Daoy (cell line): Measurements from ENCODE around the gene ALX4. TPM values are rescaled to one million over a fixed set of nuclear protein-coding genes. Genes with fewer than 3 reads are reported as not detected.

Source experiments
- DNase-seq: peaks from one replicate; pipeline ENCODE4 v3.0.0-alpha.2; 2015; ENCODE audit warnings: low read depth
- total RNA-seq: library from RNA; depleted of rRNA; stranded (reverse); fragments of >200 nt; shearing (Covaris generic); gene quantifications from 2 replicates; pipeline ENCODE4 v1.2.3, GENCODE V29; 2014

Gene ALX4
- total RNA-seq, 1 experiment from 2014 or later = 1.5 TPM

- DNase-seq = peak; percentile 72
Observed at GRCh38 chr11:44315947-44316658, 6.2 kb upstream of the ALX4 start.

DNA sequence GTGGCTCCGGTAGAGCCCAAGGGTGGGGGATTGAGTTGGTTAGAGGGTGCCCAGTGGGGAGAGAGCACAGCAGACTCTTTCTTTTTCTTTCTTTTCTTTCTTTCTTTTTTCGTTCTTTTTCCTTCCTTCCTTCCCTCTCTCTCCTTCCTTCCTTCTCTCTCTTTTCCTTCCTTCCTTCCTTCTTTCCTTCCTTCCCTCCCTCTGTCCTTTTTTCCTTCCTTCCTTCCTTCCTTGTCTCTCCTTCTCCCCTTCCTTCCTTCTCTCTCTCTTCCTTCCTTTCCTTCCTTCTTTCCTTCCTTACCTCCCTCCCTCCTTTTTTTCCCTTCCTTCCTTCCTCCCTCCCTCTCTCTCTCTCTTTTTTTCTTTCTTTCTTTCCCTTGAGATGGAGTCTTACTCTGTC, 4.8 kb upstream of the ALX4 start:
- no peak for DNase-seq

GRCh38 chr11:44313761-44314489, 4.0 kb upstream of the ALX4 start:
- DNase-seq = no peak

GRCh38 chr11:44312876-44313275, 2.9 kb upstream of the ALX4 start:
- DNase-seq = no peak

GRCh38 chr11:44311339-44312261, 1.7 kb upstream of the ALX4 start:
- no peak for DNase-seq

DNA sequence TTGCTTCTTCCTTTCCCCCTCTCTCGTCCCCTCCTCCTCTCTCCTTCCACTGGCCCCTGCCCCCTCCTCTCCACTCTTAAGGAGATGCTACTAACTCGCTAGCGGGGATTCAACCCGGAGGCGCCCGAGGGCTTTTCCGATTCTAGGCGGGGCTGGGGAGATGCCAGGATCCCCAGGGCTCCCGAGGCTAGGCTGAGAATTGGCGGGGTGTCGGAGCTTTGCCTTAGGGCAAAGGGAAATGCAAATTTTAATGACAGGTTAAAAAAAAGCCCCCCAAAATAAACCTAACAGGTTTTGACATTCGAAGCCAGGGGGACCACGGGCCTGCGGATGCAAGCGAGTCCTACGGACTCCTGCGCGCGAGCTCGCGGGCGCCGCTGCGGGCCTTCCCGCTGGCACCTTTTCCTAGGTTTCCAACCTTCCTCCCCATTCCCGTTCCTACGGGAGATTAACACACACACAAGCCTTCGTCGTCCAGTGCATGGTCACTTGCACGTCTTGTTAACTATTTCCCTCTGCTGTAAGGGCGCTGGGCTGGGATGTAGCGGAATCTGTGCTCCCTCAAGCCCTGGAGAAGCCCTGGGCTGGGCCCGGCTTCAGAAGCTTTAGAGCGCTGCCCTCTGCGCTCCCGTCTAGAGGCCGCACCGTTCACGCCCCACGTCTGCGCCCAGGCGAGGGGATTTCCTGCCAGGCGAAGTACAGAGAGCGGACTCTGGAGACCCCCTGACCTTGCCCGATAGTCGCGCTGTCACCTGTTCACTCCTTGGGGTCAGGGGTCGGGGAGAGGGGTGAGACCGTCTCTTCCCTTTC, 729 bp upstream of the ALX4 start:
- no peak for DNase-seq

DNA sequence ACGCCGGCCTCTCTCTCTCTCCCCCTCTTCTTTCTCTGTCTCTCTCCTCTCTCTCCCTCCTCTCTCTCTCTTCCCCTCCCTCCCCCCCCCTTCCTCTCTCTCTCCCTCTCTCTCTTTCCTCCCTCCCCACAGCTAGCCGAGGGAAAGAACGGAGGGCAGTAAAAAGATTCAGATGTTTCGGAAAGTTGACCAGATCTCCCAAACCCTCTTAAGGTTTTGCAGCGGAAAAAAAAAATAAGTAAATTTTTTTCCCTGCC, 195 bp upstream of the ALX4 start:
- no peak for DNase-seq

GRCh38 chr11:44308923-44309477, 939 bp downstream of the ALX4 start:
- no peak for DNase-seq

GRCh38 chr11:44308256-44308922, 1.6 kb downstream of the ALX4 start:
- no peak for DNase-seq

- no peak for DNase-seq
Observed at GRCh38 chr11:44307340-44308099, 2.4 kb downstream of the ALX4 start.

DNA sequence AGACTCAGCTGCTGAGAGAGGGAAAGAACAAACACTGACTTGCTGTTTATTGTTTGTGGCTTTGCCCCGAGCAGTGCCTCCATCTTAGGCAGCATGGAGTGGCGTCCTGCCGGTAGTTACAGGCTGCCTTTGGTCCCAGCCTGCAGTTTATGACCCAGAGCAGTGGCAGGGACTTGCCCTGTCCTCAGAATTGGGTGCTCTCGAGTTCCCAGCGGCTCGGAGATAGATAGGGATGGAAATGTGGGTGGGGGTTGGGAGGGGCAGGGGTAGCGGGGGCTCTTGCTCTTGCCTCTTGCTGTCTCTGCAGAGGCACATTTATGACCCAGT, 3.1 kb downstream of the ALX4 start:
- DNase-seq = no peak

- DNase-seq = no peak
Observed at GRCh38 chr11:44306052-44306917, 3.7 kb downstream of the ALX4 start.

- peak; percentile 64 for DNase-seq
Observed at GRCh38 chr11:44305470-44306051, 4.4 kb downstream of the ALX4 start.

DNA sequence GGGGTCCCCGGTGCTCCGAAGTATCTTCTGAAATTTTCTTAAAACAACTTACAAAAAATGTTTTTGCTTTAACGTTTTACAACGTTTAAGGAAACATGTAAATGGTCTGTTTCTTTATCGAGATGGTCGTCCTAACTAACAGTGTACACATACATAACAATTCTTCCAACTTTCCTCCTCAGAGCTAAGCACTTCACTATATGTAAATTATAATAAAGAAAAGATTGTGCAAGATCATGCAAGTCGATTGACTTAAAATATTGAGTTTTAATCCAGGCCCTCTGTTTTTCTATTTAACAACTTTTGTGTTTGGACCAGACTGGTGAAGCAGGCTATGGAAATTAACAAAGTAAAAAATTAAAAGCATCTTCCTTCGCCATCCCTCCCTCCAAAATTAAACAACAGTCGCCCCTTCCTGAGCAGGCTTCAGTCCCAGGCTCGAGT, 4.9 kb downstream of the ALX4 start:
- DNase-seq = no peak

DNA sequence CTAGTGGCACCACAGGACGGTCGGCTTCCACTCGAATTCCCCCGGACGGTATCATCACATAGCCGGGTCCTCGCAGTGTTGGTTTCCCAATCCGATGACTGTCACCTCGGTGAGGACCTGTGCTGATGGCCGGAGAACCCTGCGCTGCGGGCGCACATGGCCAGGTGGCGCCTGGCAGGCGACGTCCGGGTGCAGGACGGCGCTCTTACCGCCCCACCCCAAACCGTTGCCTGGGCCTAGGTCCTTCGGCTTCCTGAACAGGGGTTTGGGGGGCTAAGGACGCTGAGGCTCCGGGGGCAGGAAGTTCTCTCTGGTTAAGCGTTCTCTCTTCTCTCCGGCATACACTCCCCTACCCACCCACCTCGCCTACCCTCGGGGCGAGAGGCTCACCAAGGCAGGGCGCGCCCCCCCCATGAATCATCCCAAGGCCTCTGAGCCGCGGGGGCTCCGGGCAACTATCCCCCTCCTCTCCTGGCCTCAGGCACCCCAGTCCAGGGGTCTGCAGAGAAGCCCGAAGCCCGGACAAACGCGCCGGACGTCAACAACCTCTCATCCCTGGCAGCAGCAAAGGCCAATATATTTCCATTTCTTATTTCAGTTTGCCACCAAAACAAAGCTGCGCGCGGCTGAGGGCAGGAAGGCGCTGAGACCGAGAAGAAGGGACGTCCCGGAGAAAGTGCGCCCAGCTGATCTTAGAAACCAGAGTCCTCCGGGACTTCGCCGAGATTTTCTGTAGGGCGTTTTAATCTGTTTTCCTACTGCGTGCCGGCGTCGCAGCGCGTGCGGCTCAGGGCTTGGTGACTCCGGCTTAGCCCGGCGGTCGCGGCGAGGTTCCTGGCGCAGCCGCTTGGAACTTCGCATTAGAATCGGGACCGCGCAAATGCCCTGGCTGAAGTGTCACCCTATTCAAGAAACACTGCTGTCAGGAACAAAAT, 5.6 kb downstream of the ALX4 start:
- DNase-seq = no peak

DNA sequence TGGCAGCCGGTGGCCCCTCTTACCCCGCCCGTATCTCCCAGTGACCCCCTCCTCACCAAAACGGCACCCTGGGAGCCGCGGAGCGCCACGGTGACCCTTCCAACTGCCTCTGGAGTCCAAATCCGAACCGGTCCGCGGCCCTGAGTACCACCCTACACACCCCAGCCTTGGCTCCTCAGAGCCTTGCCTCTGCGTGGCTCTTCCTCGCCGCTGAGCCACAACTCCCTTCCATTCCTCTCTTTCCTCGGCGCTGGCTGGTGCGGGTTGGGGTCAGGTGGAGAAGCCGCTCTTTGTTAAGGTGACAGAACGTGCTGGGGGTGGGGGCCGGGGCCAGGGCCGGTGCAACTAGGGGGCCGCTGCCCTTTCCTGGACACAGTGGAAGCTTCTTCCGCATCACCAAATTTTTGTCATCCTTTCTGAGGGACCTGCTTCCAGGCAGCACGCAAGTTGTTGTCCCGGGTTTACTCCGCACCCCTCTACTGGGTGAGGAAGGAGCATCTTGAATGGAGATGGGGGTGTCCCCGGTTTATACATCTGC, 6.5 kb downstream of the ALX4 start:
- no peak for DNase-seq

- DNase-seq = peak; percentile 91
Observed at GRCh38 chr11:44301564-44302271, 8.2 kb downstream of the ALX4 start.
